22Rv1 (cell line): ENCODE results near the gene SCN4B.

Experiments
- ZFX ChIP-seq: fragments of 450-650 bp; IDR thresholded peaks from 2 replicates; pipeline ENCODE4 v1.6.1; 2017; ENCODE audit warnings: antibody characterized with exemption, borderline replicate concordance
- TF ChIP-seq, protein P1 (sequence below): fragments of 450-650 bp; IDR thresholded peaks from 2 replicates; pipeline ENCODE4 v1.5.1; 2017; ENCODE audit warnings: mild to moderate bottlenecking

DNA sequence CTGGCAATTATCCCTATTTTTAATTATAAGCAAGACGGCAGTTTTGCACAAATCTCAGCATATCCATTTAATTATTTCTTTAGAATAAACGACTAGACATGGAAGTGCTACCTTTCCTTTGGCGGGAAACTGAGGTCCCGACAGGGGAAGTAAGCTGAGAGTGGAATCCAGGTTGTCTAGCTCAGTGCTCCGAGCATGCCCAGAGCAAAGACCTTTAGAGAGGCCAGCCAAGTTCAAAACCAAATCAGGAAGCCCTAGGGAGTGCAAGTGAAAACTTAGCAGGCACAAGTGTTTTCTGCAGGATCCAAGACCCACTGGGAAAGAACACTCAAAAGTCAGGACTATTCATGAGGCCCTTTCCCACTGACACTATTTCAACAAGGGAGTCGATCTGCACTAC lies 46.5 kb upstream of the SCN4B start:
- TF ChIP-seq, protein P1, sequence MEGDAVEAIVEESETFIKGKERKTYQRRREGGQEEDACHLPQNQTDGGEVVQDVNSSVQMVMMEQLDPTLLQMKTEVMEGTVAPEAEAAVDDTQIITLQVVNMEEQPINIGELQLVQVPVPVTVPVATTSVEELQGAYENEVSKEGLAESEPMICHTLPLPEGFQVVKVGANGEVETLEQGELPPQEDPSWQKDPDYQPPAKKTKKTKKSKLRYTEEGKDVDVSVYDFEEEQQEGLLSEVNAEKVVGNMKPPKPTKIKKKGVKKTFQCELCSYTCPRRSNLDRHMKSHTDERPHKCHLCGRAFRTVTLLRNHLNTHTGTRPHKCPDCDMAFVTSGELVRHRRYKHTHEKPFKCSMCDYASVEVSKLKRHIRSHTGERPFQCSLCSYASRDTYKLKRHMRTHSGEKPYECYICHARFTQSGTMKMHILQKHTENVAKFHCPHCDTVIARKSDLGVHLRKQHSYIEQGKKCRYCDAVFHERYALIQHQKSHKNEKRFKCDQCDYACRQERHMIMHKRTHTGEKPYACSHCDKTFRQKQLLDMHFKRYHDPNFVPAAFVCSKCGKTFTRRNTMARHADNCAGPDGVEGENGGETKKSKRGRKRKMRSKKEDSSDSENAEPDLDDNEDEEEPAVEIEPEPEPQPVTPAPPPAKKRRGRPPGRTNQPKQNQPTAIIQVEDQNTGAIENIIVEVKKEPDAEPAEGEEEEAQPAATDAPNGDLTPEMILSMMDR = no peak
- TF ChIP-seq ZFX = no peak
